CD14-positive monocyte (primary cell): ENCODE results near the gene IL9R. TPM values are rescaled to one million over a fixed set of nuclear protein-coding genes. Genes with fewer than 3 reads are reported as not detected.

Experiments
- DNase-seq, 3 donors: peaks; one replicate each; pipeline ENCODE4 v3.0.0-alpha.2; 2011 to 2022
- H2AFZ ChIP-seq: 2 replicates; pipeline ENCODE4 v1.6.0; 2012; ENCODE audit warnings: mild to moderate bottlenecking, low read depth, low read length, inconsistent platforms; ENCODE audit not compliant: insufficient read depth, poor library complexity, severe bottlenecking
- H3K27ac ChIP-seq, 2 donors: 1 replicate in 1 of 2; 2 replicates in 1 of 2; pipeline ENCODE4 v1.5.1; 2012 to 2013; ENCODE audit warnings: low read length in 2 of 2, control low read depth in 1 of 2, inconsistent platforms in 1 of 2, low read depth in 1 of 2, mild to moderate bottlenecking in 1 of 2
- H3K27me3 ChIP-seq, 2 donors: one replicate each; pipeline versions ENCODE4 v1.6.0 to v1.6.1; 2011 to 2013; ENCODE audit warnings: low read length in 2 of 2; ENCODE audit not compliant: control insufficient read depth in 2 of 2, insufficient read depth in 2 of 2
- H3K36me3 ChIP-seq, 2 donors: replicated peaks in 1 of 2; 1 replicate in 1 of 2; 2 replicates in 1 of 2; pipeline versions ENCODE4 v1.5.1 to v1.6.1; 2012 to 2013; ENCODE audit warnings: low read length in 2 of 2, control low read depth in 1 of 2, inconsistent platforms in 1 of 2, mild to moderate bottlenecking in 1 of 2; ENCODE audit not compliant: insufficient read depth in 2 of 2, control insufficient read depth in 1 of 2
- H3K4me1 ChIP-seq, 2 donors: 1 replicate in 1 of 2; 2 replicates in 1 of 2; pipeline versions ENCODE4 v1.5.1 to v1.6.1; 2012 to 2013; ENCODE audit warnings: low read length in 2 of 2, control low read depth in 1 of 2, inconsistent platforms in 1 of 2, mild to moderate bottlenecking in 1 of 2, moderate library complexity in 1 of 2; ENCODE audit not compliant: insufficient read depth in 2 of 2, control insufficient read depth in 1 of 2
- H3K4me2 ChIP-seq: replicated peaks from 2 replicates; pipeline ENCODE3; 2012; ENCODE audit warnings: low read length, moderate library complexity, mild to moderate bottlenecking; ENCODE audit not compliant: poor library complexity, severe bottlenecking; ENCODE audit errors: extremely low read depth
- H3K4me3 ChIP-seq, 3 experiments: fragments of 200-600 bp in 1 of 3; sonication (generic) in 1 of 3; replicated peaks in 1 of 3; 1 replicate in 2 of 3; 2 replicates in 1 of 3; pipeline ENCODE4 v1.5.1; 2011 to 2013; ENCODE audit warnings: low read length in 3 of 3, mild to moderate bottlenecking in 3 of 3, control low read depth in 2 of 3, low read depth in 2 of 3, inconsistent platforms in 1 of 3, moderate library complexity in 1 of 3
- H3K79me2 ChIP-seq: 2 replicates; pipeline ENCODE4 v1.6.0; 2012; ENCODE audit warnings: mild to moderate bottlenecking, control low read depth, inconsistent platforms, low read length, moderate library complexity; ENCODE audit not compliant: insufficient read depth
- H3K9ac ChIP-seq: 2 replicates; pipeline ENCODE4 v1.6.0; 2017; ENCODE audit warnings: low read length, mild to moderate bottlenecking; ENCODE audit not compliant: insufficient read depth, poor library complexity, severe bottlenecking
- H3K9me3 ChIP-seq, 2 donors: replicated peaks in 1 of 2; 1 replicate in 1 of 2; 2 replicates in 1 of 2; pipeline versions ENCODE4 v1.5.1 to v1.6.1; 2012 to 2013; ENCODE audit warnings: low read length in 2 of 2, control low read depth in 1 of 2; ENCODE audit not compliant: control insufficient read depth in 1 of 2, insufficient read depth in 1 of 2
- H4K20me1 ChIP-seq: 2 replicates; pipeline ENCODE4 v1.6.0; 2012; ENCODE audit warnings: mild to moderate bottlenecking, low read length, control low read depth, moderate library complexity; ENCODE audit not compliant: insufficient read depth
- H3K27ac Mint-ChIP-seq, 7 donors: one replicate each; pipeline ENCODE4 v1.8.0; 2020; ENCODE audit warnings: mild to moderate bottlenecking in 7 of 7, mixed read lengths in 7 of 7, moderate library complexity in 6 of 7, inconsistent platforms in 2 of 7
- H3K27me3 Mint-ChIP-seq, 3 donors: one replicate each; pipeline ENCODE4 v1.8.0; 2021 to 2022; ENCODE audit warnings: low read depth in 3 of 3, mild to moderate bottlenecking in 3 of 3, mixed read lengths in 3 of 3, moderate library complexity in 3 of 3, inconsistent platforms in 1 of 3
- H3K36me3 Mint-ChIP-seq, 2 donors: one replicate each; pipeline ENCODE4 v1.8.0; 2020; ENCODE audit warnings: mixed read lengths in 2 of 2, inconsistent platforms in 1 of 2, mild to moderate bottlenecking in 1 of 2
- H3K4me1 Mint-ChIP-seq: one replicate; pipeline ENCODE4 v1.8.0; 2020; ENCODE audit warnings: mild to moderate bottlenecking, mixed read lengths
- H3K4me3 Mint-ChIP-seq, 2 donors: one replicate each; pipeline ENCODE4 v1.8.0; 2020; ENCODE audit warnings: mild to moderate bottlenecking in 2 of 2, mixed read lengths in 2 of 2, moderate library complexity in 1 of 2
- H3K9me3 Mint-ChIP-seq, 7 donors: one replicate each; pipeline ENCODE4 v1.8.0; 2020 to 2022; ENCODE audit warnings: mixed read lengths in 7 of 7, mild to moderate bottlenecking in 6 of 7, moderate library complexity in 6 of 7, inconsistent platforms in 2 of 7
- WGBS: methylation state at CpG from one replicate; pipeline ENCODE4 v1.1.5; 2013; ENCODE audit warnings: missing lambda C conversion rate; ENCODE audit not compliant: insufficient coverage; 5-methylcytosine and 5-hydroxymethylcytosine counted together
- intact Hi-C, 2 donors: fragments of 100-400 bp; cut with micrococcal nuclease; formaldehyde crosslinking; loops; one replicate each; pipeline versions ENCODE4 v1.15.0 to v1.15.1; 2023
- polyA plus RNA-seq, 3 donors: library from polyadenylated mRNA; depleted of rRNA in 1 of 3; unstranded in 2 of 3; stranded (reverse) in 1 of 3; fragments of 300-500 nt in 2 of 3; fragments of >200 nt in 1 of 3; fragmentation: Illumina TruSeq in 2 of 3; gene quantifications; 1 replicate in 2 of 3; 2 replicates in 1 of 3; pipeline ENCODE4 v1.2.3, GENCODE V29; 2012 to 2021
- TF ChIP-seq, protein P1 (sequence below): fragments of 200-600 bp; IDR thresholded peaks from one replicate; pipeline ENCODE4 v1.8.0; 2022; ENCODE audit warnings: antibody characterized with exemption, mild to moderate bottlenecking

IL9R gene
- polyA plus RNA-seq, 3 donors, result 0.25 to 1.0 (median 0.85) TPM

DNA sequence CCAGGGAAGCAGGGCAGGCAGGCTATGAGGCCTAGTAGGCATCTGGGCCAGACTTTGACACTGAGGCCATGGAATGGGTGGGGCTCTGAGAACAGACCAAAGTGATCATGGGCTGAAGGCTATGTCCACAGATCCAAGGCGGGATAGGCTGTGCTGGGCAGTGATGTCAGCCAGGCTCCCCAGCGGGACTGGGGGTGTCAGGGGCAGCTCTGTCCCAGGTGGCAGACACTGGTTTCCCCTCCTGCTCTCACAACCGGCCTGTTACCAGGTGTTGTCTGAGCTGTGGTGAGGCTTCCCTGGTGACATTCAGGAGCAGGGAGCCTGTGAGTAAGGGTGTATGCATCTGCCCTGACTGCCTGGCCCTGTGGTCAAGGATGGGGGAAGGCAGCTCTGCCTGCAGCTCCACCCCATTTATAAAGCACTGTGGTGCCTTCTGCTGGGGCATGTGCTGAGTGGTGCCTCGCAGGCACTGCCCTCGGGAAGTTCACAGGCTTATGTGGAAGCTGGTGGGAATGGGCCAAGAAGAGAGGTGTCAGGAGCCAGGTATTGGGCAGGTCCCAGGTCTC lies 2.9 kb downstream of the IL9R start:
- H3K4me1 Mint-ChIP-seq, result peaks cover 5% of the 10 kb centered on the region
- Histone ChIP-seq H4K20me1 (no peaks in the 10 kb centered on the region), H3K27me3 (no peaks in the 10 kb centered on the region), H3K4me3 (no peak overlapping the region), H3K4me1 (no peaks in the 10 kb centered on the region), H2AFZ (no peak overlapping the region), H3K36me3 (no peaks in the 10 kb centered on the region), H3K9ac (no peak overlapping the region), H3K9me3 (no peaks in the 10 kb centered on the region), H3K79me2 (no peaks in the 10 kb centered on the region), H3K27ac (no peak overlapping the region), H3K4me2 (no peak overlapping the region)
- TF ChIP-seq, protein P1, sequence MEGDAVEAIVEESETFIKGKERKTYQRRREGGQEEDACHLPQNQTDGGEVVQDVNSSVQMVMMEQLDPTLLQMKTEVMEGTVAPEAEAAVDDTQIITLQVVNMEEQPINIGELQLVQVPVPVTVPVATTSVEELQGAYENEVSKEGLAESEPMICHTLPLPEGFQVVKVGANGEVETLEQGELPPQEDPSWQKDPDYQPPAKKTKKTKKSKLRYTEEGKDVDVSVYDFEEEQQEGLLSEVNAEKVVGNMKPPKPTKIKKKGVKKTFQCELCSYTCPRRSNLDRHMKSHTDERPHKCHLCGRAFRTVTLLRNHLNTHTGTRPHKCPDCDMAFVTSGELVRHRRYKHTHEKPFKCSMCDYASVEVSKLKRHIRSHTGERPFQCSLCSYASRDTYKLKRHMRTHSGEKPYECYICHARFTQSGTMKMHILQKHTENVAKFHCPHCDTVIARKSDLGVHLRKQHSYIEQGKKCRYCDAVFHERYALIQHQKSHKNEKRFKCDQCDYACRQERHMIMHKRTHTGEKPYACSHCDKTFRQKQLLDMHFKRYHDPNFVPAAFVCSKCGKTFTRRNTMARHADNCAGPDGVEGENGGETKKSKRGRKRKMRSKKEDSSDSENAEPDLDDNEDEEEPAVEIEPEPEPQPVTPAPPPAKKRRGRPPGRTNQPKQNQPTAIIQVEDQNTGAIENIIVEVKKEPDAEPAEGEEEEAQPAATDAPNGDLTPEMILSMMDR, result no peak
- WGBS, result 89% methylated on average over 3 of the region's 5 CpGs
- DNase-seq, result no peak
- no peak overlapping the region for H3K4me3 Mint-ChIP-seq
- peaks cover 3 to 6% (median 6%) of the 10 kb centered on the region in 3 donors for H3K27me3 Mint-ChIP-seq
- H3K27ac Mint-ChIP-seq, result peak overlapping the region in 1 of 7 donors; percentile 68
- H3K36me3 Mint-ChIP-seq, result no peaks in the 10 kb centered on the region
- intact Hi-C loops, result no loop called here
- peaks cover 0 to 2% (median 0%) of the 10 kb centered on the region in 7 donors for H3K9me3 Mint-ChIP-seq

DNA sequence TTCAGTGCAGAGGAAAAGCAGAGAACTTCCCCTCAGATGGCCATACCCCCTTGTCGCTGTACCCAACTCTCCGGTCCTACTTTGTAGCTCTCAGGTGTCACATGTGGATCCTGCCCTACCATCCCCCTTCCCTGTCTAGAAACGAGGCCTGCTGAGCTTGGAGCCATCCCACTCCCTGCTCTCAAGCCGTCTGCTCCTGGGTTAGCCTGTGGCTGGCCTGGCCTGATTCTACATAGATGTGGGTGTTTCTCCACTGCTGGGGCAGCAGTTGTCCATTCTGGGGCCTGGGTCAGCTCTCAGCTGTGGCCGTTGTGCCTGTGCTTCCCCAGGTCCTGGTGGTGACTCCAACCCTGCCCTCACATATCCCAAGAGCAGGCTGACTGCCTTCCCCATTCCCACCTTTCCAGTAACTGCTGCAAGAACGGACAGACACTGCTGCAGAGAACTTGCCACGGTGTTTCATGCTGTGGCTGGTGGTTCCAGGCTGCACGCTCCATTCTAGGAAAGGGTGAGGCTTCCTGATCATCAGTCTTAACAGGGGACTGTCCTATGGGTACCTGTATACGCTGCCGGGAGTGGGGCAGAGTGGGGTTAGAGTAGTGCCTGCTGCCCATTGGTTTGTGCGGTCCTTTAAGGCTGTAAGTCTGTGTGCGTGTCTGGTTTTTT lies 3.6 kb downstream of the IL9R start:
- H3K27me3 Mint-ChIP-seq, result peaks cover 3 to 6% (median 6%) of the 10 kb centered on the region in 3 donors
- H3K9me3 Mint-ChIP-seq, result peaks cover 0 to 2% (median 0%) of the 10 kb centered on the region in 7 donors
- H3K27me3 ChIP-seq, result no peaks in the 10 kb centered on the region
- H3K4me1 Mint-ChIP-seq, result peaks cover 5% of the 10 kb centered on the region
- TF ChIP-seq, protein P1, result no peak
- no peak overlapping the region for H3K4me3 ChIP-seq
- no peak overlapping the region for H3K4me2 ChIP-seq
- no peaks in the 10 kb centered on the region for H3K36me3 Mint-ChIP-seq
- no peak overlapping the region for H3K27ac Mint-ChIP-seq
- H3K4me3 Mint-ChIP-seq, result no peak overlapping the region
- no peak for DNase-seq
- H3K36me3 ChIP-seq, result no peaks in the 10 kb centered on the region
- WGBS, result 29% methylated on average over 5 of the region's 12 CpGs
- H4K20me1 ChIP-seq, result no peaks in the 10 kb centered on the region
- H3K9me3 ChIP-seq, result no peaks in the 10 kb centered on the region
- H3K4me1 ChIP-seq, result no peaks in the 10 kb centered on the region
- no peak overlapping the region for H3K9ac ChIP-seq
- H3K79me2 ChIP-seq, result no peaks in the 10 kb centered on the region
- intact Hi-C loops, result no loop called here
- H2AFZ ChIP-seq, result no peak overlapping the region
- H3K27ac ChIP-seq, result no peak overlapping the region
